HEK293 (cell line): ENCODE results near the gene NDUFS8.

Source experiments
- CTCF ChIP-seq: fragments of 450-650 bp; formaldehyde crosslinking; IDR thresholded peaks from 2 replicates; pipeline ENCODE4 v1.5.1; 2016; ENCODE audit warnings: missing biosample characterization, missing genetic modification characterization
- ELK4 ChIP-seq: IDR thresholded peaks from 2 replicates; pipeline ENCODE4 v1.6.1; 2011; ENCODE audit warnings: mild to moderate bottlenecking, low read depth, low read length, borderline replicate concordance
- HOXA7 ChIP-seq: sonication (generic); formaldehyde crosslinking; IDR thresholded peaks from 2 replicates; pipeline ENCODE4 v1.8.1; 2022; ENCODE audit warnings: missing genetic modification reagents, borderline replicate concordance
- PRDM1 ChIP-seq: fragments of 450-650 bp; formaldehyde crosslinking; IDR thresholded peaks from 2 replicates; pipeline ENCODE4; 2016; ENCODE audit warnings: missing biosample characterization, missing genetic modification characterization
- SALL2 ChIP-seq: fragments of 450-650 bp; formaldehyde crosslinking; IDR thresholded peaks from 2 replicates; pipeline ENCODE4 v1.5.0; 2017; ENCODE audit warnings: missing biosample characterization, mild to moderate bottlenecking, missing genetic modification characterization, borderline replicate concordance
- TCF7L2 ChIP-seq: IDR thresholded peaks from 2 replicates; pipeline ENCODE4 v1.6.1; 2011; ENCODE audit warnings: low read depth, mild to moderate bottlenecking, inconsistent platforms, low read length, moderate library complexity, borderline replicate concordance
- ZBTB10 ChIP-seq: fragments of 450-650 bp; formaldehyde crosslinking; IDR thresholded peaks from 2 replicates; pipeline ENCODE4 v1.5.1; 2016; ENCODE audit warnings: missing biosample characterization, missing genetic modification characterization
- ZNF112 ChIP-seq: fragments of 450-650 bp; formaldehyde crosslinking; IDR thresholded peaks from 2 replicates; pipeline ENCODE4 v1.5.0; 2017; ENCODE audit warnings: missing biosample characterization, missing genetic modification characterization
- ZNF121 ChIP-seq: fragments of 450-650 bp; formaldehyde crosslinking; IDR thresholded peaks from 2 replicates; pipeline ENCODE4 v1.5.1; 2016; ENCODE audit warnings: missing biosample characterization, missing genetic modification characterization
- ZNF416 ChIP-seq: fragments of 450-650 bp; formaldehyde crosslinking; IDR thresholded peaks from 2 replicates; pipeline ENCODE4 v1.5.1; 2016; ENCODE audit warnings: missing biosample characterization, missing genetic modification characterization
- ZNF48 ChIP-seq: fragments of 450-650 bp; formaldehyde crosslinking; IDR thresholded peaks from 2 replicates; pipeline ENCODE4 v1.5.1; 2016; ENCODE audit warnings: missing biosample characterization, missing genetic modification characterization
- ZNF623 ChIP-seq: fragments of 450-650 bp; formaldehyde crosslinking; IDR thresholded peaks from 2 replicates; pipeline ENCODE4 v1.5.1; 2016; ENCODE audit warnings: missing biosample characterization, missing genetic modification characterization

GRCh38 chr11:68036717-68037239 lies 6.3 kb downstream of the NDUFS8 start:
- TF ChIP-seq ZBTB10 = no peak
- TF ChIP-seq SALL2 (tag by site-specific recombination) = no peak
- no peak for TF ChIP-seq ZNF112 (tag by site-specific recombination)
- TF ChIP-seq CTCF (tag by site-specific recombination) = no peak
- TF ChIP-seq ELK4 = no peak
- TF ChIP-seq ZNF48 (tag by site-specific recombination) = no peak
- no peak for TF ChIP-seq TCF7L2
- TF ChIP-seq ZNF416 (tag by site-specific recombination) = no peak
- no peak for TF ChIP-seq PRDM1
- TF ChIP-seq ZNF121 (tag by site-specific recombination) = no peak
- TF ChIP-seq ZNF623 = no peak
- TF ChIP-seq HOXA7 (CRISPR knock-in tag) = no peak
